Parathyroid adenoma (tissue), 2 donors: Measurements from ENCODE around the gene SMIM31.

ENCODE experiments used
- H2AFZ ChIP-seq: fragments of 300-600 bp; sonication (generic); one replicate; pipeline ENCODE4 v1.7.0; 2017; ENCODE audit warnings: antibody characterized with exemption, mild to moderate bottlenecking
- H3K27ac ChIP-seq: fragments of 300-600 bp; sonication (generic); one replicate; pipeline ENCODE4 v1.7.0; 2017
- H3K27me3 ChIP-seq: fragments of 300-600 bp; sonication (generic); one replicate; pipeline ENCODE4 v1.7.0; 2017; ENCODE audit warnings: low read length; ENCODE audit not compliant: control insufficient read depth, insufficient read depth
- H3K36me3 ChIP-seq: fragments of 300-600 bp; sonication (generic); one replicate; pipeline ENCODE4 v1.7.0; 2017; ENCODE audit warnings: low read length; ENCODE audit not compliant: control insufficient read depth, insufficient read depth
- H3K4me1 ChIP-seq: fragments of 300-600 bp; sonication (generic); one replicate; pipeline ENCODE4 v1.7.0; 2017; ENCODE audit warnings: control low read depth
- H3K4me2 ChIP-seq: fragments of 300-600 bp; sonication (generic); one replicate; pipeline ENCODE4 v1.7.0; 2017; ENCODE audit warnings: low read length
- H3K4me3 ChIP-seq: fragments of 300-600 bp; sonication (generic); one replicate; pipeline ENCODE4 v1.7.0; 2017; ENCODE audit warnings: low read depth, low read length
- H3K79me2 ChIP-seq: fragments of 300-600 bp; sonication (generic); one replicate; pipeline ENCODE4 v1.7.0; 2017; ENCODE audit warnings: control low read depth
- H3K9ac ChIP-seq: fragments of 300-600 bp; sonication (generic); one replicate; pipeline ENCODE4 v1.7.0; 2017; ENCODE audit warnings: mild to moderate bottlenecking
- H3K9me3 ChIP-seq: fragments of 300-600 bp; sonication (generic); one replicate; pipeline ENCODE4 v1.7.0; 2017; ENCODE audit warnings: low read length; ENCODE audit not compliant: control insufficient read depth
- CTCF ChIP-seq: fragments of 300-600 bp; sonication (generic); IDR thresholded peaks from one replicate; pipeline ENCODE4 v1.7.0; 2017; ENCODE audit warnings: antibody characterized with exemption, mild to moderate bottlenecking
- donor health status: primary hyperparathyroidism.

SMIM31 gene

DNA sequence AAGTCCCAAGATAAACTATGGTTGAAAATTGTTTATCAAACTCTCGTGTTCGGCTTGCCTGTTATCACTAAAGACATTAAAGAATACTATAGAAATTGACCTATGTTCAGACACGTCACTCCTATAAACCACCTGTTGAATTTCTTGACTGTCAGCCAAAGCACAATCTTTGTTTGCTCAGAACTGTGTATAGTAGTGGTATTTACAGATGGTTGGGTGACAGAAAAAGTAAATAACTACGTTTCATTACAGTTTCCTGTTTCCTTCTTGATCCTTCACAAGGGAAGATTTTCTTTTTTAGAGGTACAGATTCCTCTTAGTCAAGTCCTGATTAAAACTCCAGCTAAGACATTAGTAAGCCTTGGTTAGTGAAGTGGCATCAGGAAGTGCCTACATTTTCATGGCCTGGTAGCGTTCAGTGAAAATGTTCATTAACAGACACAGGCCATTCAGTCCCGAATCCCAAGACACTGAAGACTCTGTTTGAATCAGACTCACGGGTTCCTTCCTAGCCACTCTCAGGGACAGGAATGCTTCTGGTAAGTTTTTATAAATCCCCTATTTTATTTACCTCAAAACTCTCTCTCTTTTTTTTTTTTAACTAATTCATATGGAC lies at the start of gene SMIM31:
TSS of gene SMIM31 (plus strand) at position 259 of the 616 bp plus-strand sequence. CDS start 16,313 bp downstream, outside the sequence.
- no peaks in the 10 kb centered on the region for H3K27me3 ChIP-seq
- no peak within 1 kb of the TSS for H2AFZ ChIP-seq
- no peaks in the 10 kb centered on the region for H3K79me2 ChIP-seq
- no peak within 1 kb of the TSS for H3K4me2 ChIP-seq
- no peak within 1 kb of the TSS for H3K4me3 ChIP-seq
- H3K27ac ChIP-seq: no peak within 1 kb of the TSS
- no peaks in the 10 kb centered on the region for H3K4me1 ChIP-seq
- no peak for TF ChIP-seq CTCF
- H3K9ac ChIP-seq: no peak within 1 kb of the TSS
- H3K36me3 ChIP-seq: no peaks in the 10 kb centered on the region
- H3K9me3 ChIP-seq: no peaks in the 10 kb centered on the region

DNA sequence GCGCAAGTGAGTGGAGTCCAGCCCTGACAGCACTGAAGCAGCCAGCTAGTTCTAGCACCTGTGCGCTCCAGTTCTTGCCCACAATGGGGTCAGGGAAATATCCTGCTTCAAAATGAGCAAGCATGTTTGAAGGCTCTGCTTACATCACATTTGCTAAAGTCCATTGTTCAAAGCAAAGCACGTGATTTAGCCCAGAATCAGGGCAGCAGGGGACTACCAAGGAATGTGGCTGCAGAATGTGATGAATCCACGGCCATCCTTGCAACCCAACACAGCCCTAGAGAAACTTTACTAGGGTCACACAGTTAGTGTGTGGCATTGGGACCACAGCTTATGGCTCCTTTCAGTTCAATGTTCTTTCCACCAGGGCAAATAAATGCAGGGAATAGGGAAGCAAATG lies 47.3 kb upstream of the SMIM31 start:
- Histone ChIP-seq H3K27ac (no peak overlapping the region), H3K27me3 (no peaks in the 10 kb centered on the region), H3K36me3 (no peaks in the 10 kb centered on the region), H3K4me1 (no peaks in the 10 kb centered on the region), H3K9me3 (no peaks in the 10 kb centered on the region), H2AFZ (no peak overlapping the region), H3K79me2 (no peaks in the 10 kb centered on the region), H3K4me3 (no peak overlapping the region), H3K9ac (no peak overlapping the region), H3K4me2 (no peak overlapping the region)
- no peak for TF ChIP-seq CTCF

GRCh38 chr4:164716901-164717300 lies 37.0 kb upstream of the SMIM31 start:
- Histone ChIP-seq H3K4me3 (no peak overlapping the region), H3K9me3 (no peaks in the 10 kb centered on the region), H3K4me1 (no peaks in the 10 kb centered on the region), H2AFZ (no peak overlapping the region), H3K9ac (no peak overlapping the region), H3K79me2 (no peaks in the 10 kb centered on the region), H3K27me3 (no peaks in the 10 kb centered on the region), H3K36me3 (no peaks in the 10 kb centered on the region), H3K27ac (no peak overlapping the region), H3K4me2 (no peak overlapping the region)
- no peak for TF ChIP-seq CTCF

GRCh38 chr4:164718827-164719226 lies 35.1 kb upstream of the SMIM31 start:
- no peak overlapping the region for H3K4me2 ChIP-seq
- no peaks in the 10 kb centered on the region for H3K4me1 ChIP-seq
- no peaks in the 10 kb centered on the region for H3K79me2 ChIP-seq
- no peaks in the 10 kb centered on the region for H3K27me3 ChIP-seq
- no peak overlapping the region for H2AFZ ChIP-seq
- H3K9me3 ChIP-seq: no peaks in the 10 kb centered on the region
- no peaks in the 10 kb centered on the region for H3K36me3 ChIP-seq
- H3K9ac ChIP-seq: no peak overlapping the region
- H3K27ac ChIP-seq: no peak overlapping the region
- TF ChIP-seq CTCF: no peak
- no peak overlapping the region for H3K4me3 ChIP-seq

DNA sequence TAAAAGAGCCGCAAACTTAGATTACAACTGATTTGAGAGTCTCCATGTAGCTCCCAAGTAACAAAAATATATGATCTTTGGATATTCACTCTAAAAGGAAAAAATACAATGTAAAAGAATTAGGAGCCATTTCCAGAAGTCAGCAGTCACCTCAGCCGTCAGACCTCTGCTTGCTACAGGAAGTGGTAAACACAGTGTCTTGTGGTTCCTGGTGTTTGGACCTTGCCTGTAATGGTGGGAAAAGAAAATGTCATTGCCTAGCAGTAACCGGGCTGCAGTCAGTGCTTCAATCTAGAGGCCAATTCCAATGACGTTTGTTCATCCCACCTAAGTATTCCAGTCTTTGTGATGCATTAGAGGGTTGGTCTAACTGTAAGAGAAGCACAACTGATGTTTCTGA lies 28.9 kb upstream of the SMIM31 start:
- Histone ChIP-seq H3K27ac (no peak overlapping the region), H3K4me2 (no peak overlapping the region), H3K9ac (no peak overlapping the region), H3K27me3 (no peaks in the 10 kb centered on the region), H3K79me2 (no peaks in the 10 kb centered on the region), H2AFZ (no peak overlapping the region), H3K9me3 (no peaks in the 10 kb centered on the region), H3K36me3 (no peaks in the 10 kb centered on the region), H3K4me1 (no peaks in the 10 kb centered on the region), H3K4me3 (no peak overlapping the region)
- TF ChIP-seq CTCF: no peak
